HG03280 (cell line): Measurements from ENCODE around the gene HNF1A.
"Not testable (repeated sequence)": the region's sequence is repeated elsewhere in the genome, so short reads cannot be mapped to it uniquely, and the experiment has no call there.

Source experiments
- ATAC-seq: cut with Tn5 transposase; IDR thresholded peaks from one replicate; pipeline ENCODE4 v1.9.1; 2021; ENCODE audit warnings: mild to moderate bottlenecking, moderate library complexity; ENCODE audit not compliant: unreplicated experiment

The HNF1A gene

GRCh38 chr12:121043067-121043466 lies 64.7 kb downstream of the HNF1A start:
- no peak for ATAC-seq

GRCh38 chr12:121047400-121047799 lies 69.1 kb downstream of the HNF1A start:
- ATAC-seq, result not testable (repeated sequence)

- ATAC-seq, result no peak
Observed at GRCh38 chr12:121048442-121048841, 70.1 kb downstream of the HNF1A start.

GRCh38 chr12:121050725-121051124 lies 72.4 kb downstream of the HNF1A start:
- no peak for ATAC-seq
